GM21515 (cell line): Measurements from ENCODE around the gene OXCT1.
"Not testable (repeated sequence)": the region's sequence is repeated elsewhere in the genome, so short reads cannot be mapped to it uniquely, and the experiment has no call there.

Experiments
- ATAC-seq: cut with Tn5 transposase; IDR thresholded peaks from one replicate; pipeline ENCODE4 v1.9.1; 2021; ENCODE audit not compliant: unreplicated experiment

Gene OXCT1

DNA sequence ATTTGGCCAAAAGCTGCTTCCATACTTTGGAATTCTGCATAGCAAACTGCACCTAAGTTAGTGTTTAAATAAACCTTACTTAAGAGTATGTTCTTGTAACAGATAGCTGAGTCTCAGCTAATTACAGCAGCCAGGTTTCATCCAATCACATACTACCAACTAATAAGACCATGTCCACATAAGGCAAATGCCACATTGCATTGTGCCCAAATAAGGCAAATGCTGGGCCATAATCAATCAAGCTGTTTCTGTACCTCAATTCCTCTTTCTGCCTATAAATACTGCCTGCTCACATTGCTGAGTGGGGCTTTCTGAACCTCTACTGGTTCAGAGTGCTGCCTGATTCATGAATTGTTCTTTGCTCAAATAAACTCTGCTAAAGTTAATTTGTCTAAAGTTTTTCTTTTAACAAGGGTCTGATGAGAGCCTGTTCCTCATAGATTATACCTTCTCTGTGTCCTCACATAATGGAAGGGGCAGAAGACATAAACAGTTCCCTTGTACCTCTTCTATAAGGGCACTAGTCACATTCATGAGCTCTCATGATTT, 4.4 kb upstream of the OXCT1 start:
- ATAC-seq = no peak

GRCh38 chr5:41871852-41872251, 1.6 kb upstream of the OXCT1 start:
- ATAC-seq = no peak

DNA sequence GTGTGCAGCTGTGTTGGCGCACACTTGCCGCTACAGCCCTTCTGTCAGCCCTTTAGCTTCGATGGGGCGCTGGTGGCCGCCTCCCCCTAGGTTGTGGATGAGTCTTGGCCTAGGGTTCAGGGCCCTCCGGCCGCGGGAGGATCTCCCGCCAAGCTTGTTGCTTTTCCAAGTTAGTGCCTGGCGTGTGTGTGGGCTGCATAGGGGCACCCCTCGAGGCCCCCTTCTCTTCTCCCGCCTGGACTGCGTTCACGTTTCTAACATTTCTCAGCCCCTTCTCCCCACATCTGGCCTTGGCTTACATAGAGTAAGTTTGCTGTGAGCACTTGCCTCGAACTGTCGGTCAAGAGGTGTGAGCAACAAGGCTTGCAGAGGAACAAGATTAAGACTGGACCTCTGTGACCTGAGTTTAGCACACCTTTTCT, 413 bp upstream of the OXCT1 start:
- ATAC-seq = no peak

GRCh38 chr5:41869151-41869723, 988 bp downstream of the OXCT1 start:
- peak; percentile 0 for ATAC-seq

DNA sequence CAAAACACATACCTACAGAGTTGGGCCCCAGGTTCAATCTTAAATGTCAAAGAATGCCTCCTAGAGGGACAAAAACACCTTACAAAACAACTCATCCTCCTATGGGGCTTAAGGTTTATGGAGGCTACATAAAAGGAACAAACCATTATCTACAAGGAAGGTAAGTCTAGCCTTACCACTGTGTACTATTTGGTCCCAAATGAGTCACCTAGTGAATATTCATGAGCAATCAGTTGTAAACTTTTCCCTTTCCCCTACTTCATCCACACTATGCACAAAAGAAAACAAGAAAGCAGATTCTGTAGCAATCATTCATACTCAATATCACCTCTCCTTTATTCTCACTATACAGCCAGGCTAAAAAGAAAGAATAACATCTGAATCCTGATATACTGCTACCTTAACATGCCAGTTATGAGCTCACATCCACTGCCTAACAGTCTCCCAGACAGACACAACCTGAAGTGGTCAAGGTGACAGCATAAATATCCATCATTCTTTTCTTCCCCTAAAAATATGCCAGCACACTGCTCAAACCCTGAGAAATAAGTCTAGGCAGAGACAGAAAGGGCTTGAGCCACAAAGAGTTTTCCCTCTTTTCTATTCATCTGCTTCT, 6.2 kb downstream of the OXCT1 start:
- peak; percentile 47 for ATAC-seq

- no peak for ATAC-seq
These were observed 11.3 kb downstream of the OXCT1 start for GRCh38 chr5:41858890-41859289.

DNA sequence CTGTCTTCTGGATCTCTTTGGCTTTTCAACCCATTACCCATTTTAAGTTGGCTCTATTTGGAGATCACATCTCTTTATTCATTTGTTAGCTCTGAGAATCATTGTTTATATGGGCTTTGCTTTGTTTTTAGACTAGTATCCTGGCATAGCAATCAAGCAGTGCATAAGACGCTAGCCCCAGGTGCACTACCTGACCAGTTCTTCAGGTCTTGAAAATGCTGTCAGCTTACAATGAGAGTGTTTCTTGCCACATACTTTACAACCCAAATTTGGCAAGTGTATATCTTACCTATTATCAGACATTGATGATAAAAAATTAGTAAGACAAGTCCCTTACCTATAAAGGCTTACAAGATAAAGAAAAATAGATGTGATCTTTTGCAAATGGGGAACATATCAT, 12.2 kb downstream of the OXCT1 start:
- no peak for ATAC-seq

DNA sequence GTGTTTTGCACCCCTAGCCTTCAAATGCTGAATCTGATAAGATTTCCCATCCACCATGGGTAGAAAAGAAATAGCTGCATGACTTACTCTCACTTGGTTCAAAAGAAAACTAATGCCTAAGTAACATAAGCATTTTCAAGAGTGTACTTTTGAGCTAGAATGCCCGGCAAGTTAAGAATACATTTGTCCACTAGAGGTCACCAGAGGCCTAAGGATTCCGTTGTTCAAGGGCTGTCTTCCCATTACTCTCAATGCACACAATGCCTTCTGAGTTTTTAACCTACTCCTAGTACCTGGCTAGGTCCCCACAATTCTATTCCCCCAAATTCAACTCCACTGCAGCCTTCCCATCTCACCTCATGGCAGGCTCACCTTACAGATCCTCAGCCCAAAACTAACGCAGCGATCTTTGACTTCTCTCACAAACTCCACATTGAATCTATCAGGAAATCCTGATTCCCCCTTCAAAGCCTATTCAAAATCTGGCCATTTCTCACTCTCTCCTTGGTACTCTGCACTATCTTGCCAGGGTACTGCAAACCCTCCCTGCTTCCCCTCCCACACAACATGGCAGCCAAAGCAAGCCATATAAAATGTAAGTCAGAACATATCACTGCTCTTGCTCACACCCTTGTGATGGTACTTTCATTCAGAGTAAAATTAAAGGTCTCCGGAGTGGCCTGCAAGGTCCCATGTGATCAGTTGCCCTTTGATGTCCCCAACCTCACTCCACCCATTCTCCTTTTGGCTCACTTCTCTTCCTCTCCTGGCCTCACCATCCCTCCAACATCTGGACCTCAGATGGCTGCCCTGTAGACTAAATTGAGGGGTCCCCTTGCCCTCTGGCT, 13.4 kb downstream of the OXCT1 start:
- peak; percentile 91 for ATAC-seq

- ATAC-seq = no peak
These were observed 17.9 kb downstream of the OXCT1 start for GRCh38 chr5:41852293-41852692.

DNA sequence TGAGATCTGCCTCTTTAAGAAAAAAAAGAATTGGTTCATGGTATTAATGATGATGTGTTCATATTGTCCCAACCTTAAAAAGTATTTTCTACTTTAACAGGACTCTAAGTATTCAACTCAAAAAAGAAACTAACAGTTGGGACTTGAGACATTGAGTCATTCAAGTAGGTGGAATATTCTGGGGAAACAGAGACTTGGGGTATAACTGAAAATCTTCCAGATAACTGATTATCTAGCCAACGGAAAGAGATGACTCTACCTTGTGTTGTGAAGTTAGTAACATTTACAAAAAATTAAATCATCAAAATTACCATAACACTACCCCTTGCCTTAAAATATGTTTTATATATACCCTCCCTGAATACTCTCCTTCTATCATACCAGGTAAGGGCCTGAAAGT, 19.1 kb downstream of the OXCT1 start:
- ATAC-seq = no peak

GRCh38 chr5:41848983-41849382, 21.2 kb downstream of the OXCT1 start:
- no peak for ATAC-seq

GRCh38 chr5:41845751-41846150, 24.5 kb downstream of the OXCT1 start:
- not testable (repeated sequence) for ATAC-seq

DNA sequence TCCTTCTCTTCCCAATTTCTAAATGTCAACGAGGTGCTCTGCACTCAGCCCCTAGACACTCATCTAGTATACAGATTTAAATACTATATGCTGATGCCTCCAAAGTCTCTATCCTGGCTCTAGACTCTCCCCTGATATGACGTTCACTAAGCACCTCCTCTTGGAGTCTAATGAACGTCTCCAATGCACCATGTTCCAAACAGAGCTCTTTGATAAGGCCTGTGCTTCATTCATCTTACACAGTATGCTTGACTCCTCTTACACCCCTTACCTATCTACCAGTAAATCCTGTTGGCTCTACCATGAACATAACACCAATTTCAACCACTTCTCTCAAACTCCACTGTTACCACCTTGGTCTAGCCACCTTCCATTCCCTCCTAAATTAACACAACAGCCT, 25.7 kb downstream of the OXCT1 start:
- ATAC-seq = no peak

DNA sequence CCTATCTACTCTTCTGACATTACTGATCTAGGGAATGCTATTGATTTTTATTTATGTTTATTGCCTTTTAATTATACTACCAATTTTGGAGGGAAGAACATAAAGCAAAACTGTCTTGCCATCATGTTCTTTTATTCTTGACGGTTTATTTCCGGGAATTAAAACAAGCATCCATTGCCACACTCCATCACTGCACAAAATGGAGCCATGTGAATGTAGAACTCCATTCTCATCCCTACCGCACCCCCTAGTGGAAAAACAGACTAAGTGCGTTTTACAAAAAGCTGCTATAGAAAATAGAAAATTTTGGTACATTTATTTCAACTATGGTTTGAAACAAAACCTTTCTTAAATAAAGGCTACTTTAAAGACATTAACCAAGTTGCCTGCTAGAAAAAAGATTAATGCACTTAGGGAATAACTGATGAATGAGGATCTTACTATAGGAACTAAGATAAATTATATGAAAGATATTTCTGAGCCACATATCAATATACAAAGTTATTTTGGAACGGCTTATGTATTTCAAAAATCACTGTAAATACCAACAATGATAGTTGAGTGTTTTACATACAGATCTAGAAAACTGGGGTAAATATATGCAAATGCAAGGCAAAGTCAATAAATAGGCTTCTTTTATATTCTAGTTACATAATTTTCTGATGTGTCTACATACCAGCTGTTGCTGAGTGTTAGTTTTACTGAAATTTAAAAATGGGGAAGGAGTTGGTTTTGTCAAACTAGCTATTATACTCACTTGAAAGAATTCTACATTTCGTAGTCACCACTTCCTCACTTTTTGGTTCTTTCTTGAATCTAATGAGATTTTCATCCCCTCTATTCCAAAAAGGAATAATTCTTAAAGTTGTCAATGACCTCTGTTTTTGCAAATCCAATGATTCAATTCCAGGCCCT, 26.5 kb downstream of the OXCT1 start:
- peak; percentile 62 for ATAC-seq

DNA sequence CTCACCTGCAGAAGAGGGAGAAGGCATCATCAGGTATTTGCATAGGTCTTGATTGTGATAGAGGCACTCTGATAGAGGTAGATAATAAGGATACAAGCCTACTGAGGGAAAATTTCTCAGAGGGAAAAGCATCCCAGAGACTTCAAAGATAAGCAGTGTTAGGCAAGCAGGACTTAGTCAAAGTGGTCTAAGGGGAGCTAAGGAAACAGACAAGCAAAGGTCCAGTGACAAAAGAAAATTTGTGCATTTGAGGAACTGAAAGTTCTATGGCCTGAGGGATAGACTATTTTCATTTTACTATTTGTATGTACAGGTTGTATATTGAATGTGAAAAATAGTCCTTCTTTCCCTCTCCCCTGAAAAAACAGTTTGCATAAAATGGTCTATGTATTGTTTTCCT, 27.4 kb downstream of the OXCT1 start:
- ATAC-seq = peak; percentile 90

- ATAC-seq = no peak
These were observed 28.9 kb downstream of the OXCT1 start for GRCh38 chr5:41841325-41841724.

DNA sequence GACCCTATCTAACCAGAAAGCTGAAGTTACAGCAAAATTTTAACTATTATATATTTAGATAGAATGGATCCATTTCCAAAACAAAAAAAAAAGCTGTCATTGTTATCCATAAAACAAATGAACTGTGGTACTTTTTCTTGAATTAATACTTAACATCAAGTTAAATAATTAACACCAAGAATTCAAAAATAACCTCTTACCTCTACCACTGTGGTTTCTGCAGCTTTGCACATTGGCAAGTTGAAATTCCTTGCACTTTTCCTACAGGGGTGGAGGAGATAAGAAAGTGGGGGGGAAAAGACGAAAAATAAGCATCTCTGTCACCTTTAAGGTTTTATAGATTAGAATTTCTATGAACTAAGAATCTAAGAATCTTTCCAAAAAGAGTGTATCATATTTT, 30.0 kb downstream of the OXCT1 start:
- no peak for ATAC-seq

GRCh38 chr5:41837793-41838192, 32.4 kb downstream of the OXCT1 start:
- no peak for ATAC-seq

DNA sequence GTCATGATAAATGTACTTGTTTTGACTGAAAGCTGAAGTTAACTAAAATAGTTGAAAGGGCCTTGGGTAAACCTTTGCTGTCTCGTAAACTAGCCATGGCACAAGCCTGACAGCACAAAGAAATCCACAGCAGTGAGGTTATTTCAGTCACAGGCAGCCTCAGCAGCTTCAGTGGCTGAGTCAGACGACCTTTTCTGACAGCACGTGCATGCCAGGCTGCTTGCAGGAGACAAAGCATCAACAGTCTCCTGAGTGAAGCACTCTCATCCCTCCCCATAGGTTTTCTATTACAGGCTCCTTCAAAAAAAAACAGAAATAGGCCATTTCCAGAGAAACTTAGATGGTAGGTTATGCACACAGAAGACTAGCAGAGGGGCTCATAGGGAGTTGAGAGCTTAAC, 34.6 kb downstream of the OXCT1 start:
- no peak for ATAC-seq

DNA sequence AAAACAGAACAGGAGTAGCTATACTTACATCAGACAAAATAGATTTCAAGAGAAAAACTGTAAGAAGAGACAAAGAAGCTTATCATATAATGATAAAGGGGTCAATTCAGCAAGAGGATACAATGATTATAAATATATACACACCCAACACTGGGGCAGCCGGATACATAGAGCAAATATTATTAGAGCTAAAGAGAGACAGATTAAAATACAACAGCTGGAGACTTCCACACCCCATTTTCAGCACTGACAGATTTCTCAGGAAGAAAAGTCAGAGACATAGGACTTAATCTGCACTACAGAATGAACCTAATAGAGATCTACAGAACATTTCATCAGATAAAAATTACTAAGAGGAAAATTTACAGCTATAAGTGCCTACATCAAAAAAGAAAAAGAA, 35.7 kb downstream of the OXCT1 start:
- ATAC-seq = no peak

GRCh38 chr5:41832430-41832829, 37.8 kb downstream of the OXCT1 start:
- no peak for ATAC-seq
